Activated T-helper 1 cell treated with anti-CD3 and anti-CD28 coated beads, Interleukin-12 subunit alpha, Interleukin-12 subunit beta, Interleukin-2, Interleukin-4 antibody, amounts not matched to agents 30 ng/mL and 10 ng/mL and 1 ng/mL, durations not matched to agents 14 hours and 24 hours and 36 hours (primary cell): ENCODE data around the gene C1RL. TPM values are rescaled to one million over a fixed set of nuclear protein-coding genes. Genes with fewer than 3 reads are reported as not detected.

Experiments used
- DNase-seq: peaks from one replicate; pipeline ENCODE4 v3.0.0; 2021; ENCODE audit warnings: low spot score
- H3K27ac Mint-ChIP-seq: one replicate; pipeline ENCODE4 v1.8.0; 2021; ENCODE audit warnings: mild to moderate bottlenecking, mixed read lengths
- H3K27me3 Mint-ChIP-seq: one replicate; pipeline ENCODE4 v1.8.0; 2022; ENCODE audit warnings: mild to moderate bottlenecking, moderate library complexity, mixed read lengths; ENCODE audit not compliant: insufficient read depth
- H3K36me3 Mint-ChIP-seq: one replicate; pipeline ENCODE4 v1.8.0; 2021; ENCODE audit warnings: low read depth, mixed read lengths
- H3K4me1 Mint-ChIP-seq: one replicate; pipeline ENCODE4 v1.8.0; 2021; ENCODE audit warnings: low read depth, mixed read lengths
- H3K4me3 Mint-ChIP-seq: one replicate; pipeline ENCODE4 v1.8.0; 2021; ENCODE audit warnings: mild to moderate bottlenecking, moderate library complexity, mixed read lengths
- H3K9me3 Mint-ChIP-seq: one replicate; pipeline ENCODE4 v1.8.0; 2021; ENCODE audit warnings: mixed read lengths
- intact Hi-C: fragments of 100-400 bp; cut with micrococcal nuclease; formaldehyde crosslinking; loops from one replicate; pipeline ENCODE4 v1.15.1; 2024
- total RNA-seq: library from RNA; stranded (reverse); gene quantifications from 2 replicates; pipeline ENCODE4 v1.2.3, GENCODE V29; 2022

C1RL gene
- total RNA-seq = 21.5 and 21.8 TPM in 2 replicates

- peak within 1 kb of the TSS; percentile 94 for H3K4me3 Mint-ChIP-seq
- H3K27me3 Mint-ChIP-seq = no peaks in the 10 kb centered on the region
- intact Hi-C loops = loop anchor here (1.0 to 5.0 kb wide), 9 partner anchors 17 to 257 kb away; partner anchors contain the start of genes C12orf57, C1R, CDCA3 and CLSTN3
- peaks cover 15% of the 10 kb centered on the region for H3K9me3 Mint-ChIP-seq
- H3K4me1 Mint-ChIP-seq = peaks cover 55% of the 10 kb centered on the region
- H3K27ac Mint-ChIP-seq = peak within 1 kb of the TSS; percentile 91
- peaks cover 22% of the 10 kb centered on the region for H3K36me3 Mint-ChIP-seq
- DNase-seq = peak; percentile 71
Measured at GRCh38 chr12:7108796-7109571, at the start of gene C1RL. C1RL (minus strand) TSS chr12:7109214; CDS start chr12:7109180, 34 bp downstream.

- intact Hi-C loops = no loop called here
- H3K9me3 Mint-ChIP-seq = no peaks in the 10 kb centered on the region
- peaks cover 5% of the 10 kb centered on the region for H3K27me3 Mint-ChIP-seq
- H3K36me3 Mint-ChIP-seq = peaks cover 15% of the 10 kb centered on the region
- no peaks in the 10 kb centered on the region for H3K4me1 Mint-ChIP-seq
- no peak for DNase-seq
- no peak overlapping the region for H3K4me3 Mint-ChIP-seq
- H3K27ac Mint-ChIP-seq = no peak overlapping the region
Measured at GRCh38 chr12:7157391-7157790, 48.4 kb upstream of the C1RL start.

GRCh38 chr12:7156259-7157197 lies 47.5 kb upstream of the C1RL start:
- H3K36me3 Mint-ChIP-seq = peaks cover 15% of the 10 kb centered on the region
- H3K9me3 Mint-ChIP-seq = no peaks in the 10 kb centered on the region
- no peaks in the 10 kb centered on the region for H3K27me3 Mint-ChIP-seq
- no peaks in the 10 kb centered on the region for H3K4me1 Mint-ChIP-seq
- DNase-seq = no peak
- H3K27ac Mint-ChIP-seq = no peak overlapping the region
- intact Hi-C loops = no loop called here
- H3K4me3 Mint-ChIP-seq = no peak overlapping the region

GRCh38 chr12:7155471-7156034 lies 46.5 kb upstream of the C1RL start:
- H3K9me3 Mint-ChIP-seq = no peaks in the 10 kb centered on the region
- H3K4me3 Mint-ChIP-seq = no peak overlapping the region
- peaks cover 18% of the 10 kb centered on the region for H3K36me3 Mint-ChIP-seq
- DNase-seq = no peak
- H3K4me1 Mint-ChIP-seq = no peaks in the 10 kb centered on the region
- intact Hi-C loops = no loop called here
- H3K27me3 Mint-ChIP-seq = no peaks in the 10 kb centered on the region
- no peak overlapping the region for H3K27ac Mint-ChIP-seq

GRCh38 chr12:7154901-7155470 lies 46.0 kb upstream of the C1RL start:
- peaks cover 1% of the 10 kb centered on the region for H3K4me1 Mint-ChIP-seq
- H3K27me3 Mint-ChIP-seq = no peaks in the 10 kb centered on the region
- intact Hi-C loops = no loop called here
- no peak for DNase-seq
- H3K36me3 Mint-ChIP-seq = peaks cover 20% of the 10 kb centered on the region
- H3K27ac Mint-ChIP-seq = no peak overlapping the region
- H3K9me3 Mint-ChIP-seq = no peaks in the 10 kb centered on the region
- H3K4me3 Mint-ChIP-seq = no peak overlapping the region

- H3K36me3 Mint-ChIP-seq = peaks cover 24% of the 10 kb centered on the region
- peaks cover 5% of the 10 kb centered on the region for H3K4me1 Mint-ChIP-seq
Measured at GRCh38 chr12:7154042-7154441, 45.0 kb upstream of the C1RL start.

GRCh38 chr12:7152818-7153217 lies 43.8 kb upstream of the C1RL start:
- DNase-seq = no peak
- intact Hi-C loops = no loop called here
- Mint-ChIP-seq H3K4me1 (peaks cover 5% of the 10 kb centered on the region), H3K4me3 (no peak overlapping the region), H3K27ac (no peak overlapping the region), H3K9me3 (no peaks in the 10 kb centered on the region), H3K27me3 (no peaks in the 10 kb centered on the region), H3K36me3 (peaks cover 32% of the 10 kb centered on the region)

More at GRCh38 chr12:7154042-7154441, 45.0 kb upstream of the C1RL start:
- no peak overlapping the region for H3K4me3 Mint-ChIP-seq
- no peaks in the 10 kb centered on the region for H3K9me3 Mint-ChIP-seq
- H3K27ac Mint-ChIP-seq = no peak overlapping the region
- intact Hi-C loops = no loop called here
- no peak for DNase-seq
- no peaks in the 10 kb centered on the region for H3K27me3 Mint-ChIP-seq

GRCh38 chr12:7151532-7151931 lies 42.5 kb upstream of the C1RL start:
- H3K36me3 Mint-ChIP-seq = peaks cover 34% of the 10 kb centered on the region

GRCh38 chr12:7150841-7151240 lies 41.8 kb upstream of the C1RL start:
- no peaks in the 10 kb centered on the region for H3K9me3 Mint-ChIP-seq
- no peak for DNase-seq
- peaks cover 5% of the 10 kb centered on the region for H3K4me1 Mint-ChIP-seq
- no peak overlapping the region for H3K4me3 Mint-ChIP-seq
- H3K36me3 Mint-ChIP-seq = peaks cover 38% of the 10 kb centered on the region
- no peak overlapping the region for H3K27ac Mint-ChIP-seq
- intact Hi-C loops = no loop called here
- H3K27me3 Mint-ChIP-seq = no peaks in the 10 kb centered on the region

More at GRCh38 chr12:7151532-7151931, 42.5 kb upstream of the C1RL start:
- intact Hi-C loops = no loop called here
- no peak for DNase-seq
- H3K27ac Mint-ChIP-seq = no peak overlapping the region
- H3K27me3 Mint-ChIP-seq = no peaks in the 10 kb centered on the region
- no peak overlapping the region for H3K4me3 Mint-ChIP-seq
- peaks cover 5% of the 10 kb centered on the region for H3K4me1 Mint-ChIP-seq
- no peaks in the 10 kb centered on the region for H3K9me3 Mint-ChIP-seq

- Mint-ChIP-seq H3K4me1 (peaks cover 5% of the 10 kb centered on the region), H3K27me3 (no peaks in the 10 kb centered on the region), H3K36me3 (peaks cover 41% of the 10 kb centered on the region), H3K27ac (no peak overlapping the region), H3K4me3 (no peak overlapping the region), H3K9me3 (no peaks in the 10 kb centered on the region)
- no peak for DNase-seq
- intact Hi-C loops = no loop called here
Measured at GRCh38 chr12:7150356-7150755, 41.3 kb upstream of the C1RL start.

GRCh38 chr12:7146906-7147305 lies 37.9 kb upstream of the C1RL start:
- Mint-ChIP-seq H3K27me3 (no peaks in the 10 kb centered on the region), H3K27ac (no peak overlapping the region), H3K4me1 (peaks cover 5% of the 10 kb centered on the region), H3K36me3 (peaks cover 43% of the 10 kb centered on the region), H3K9me3 (no peaks in the 10 kb centered on the region), H3K4me3 (no peak overlapping the region)
- intact Hi-C loops = no loop called here
- DNase-seq = no peak

GRCh38 chr12:7146228-7146627 lies 37.2 kb upstream of the C1RL start:
- Mint-ChIP-seq H3K9me3 (no peaks in the 10 kb centered on the region), H3K4me3 (no peak overlapping the region), H3K27me3 (no peaks in the 10 kb centered on the region), H3K4me1 (peaks cover 5% of the 10 kb centered on the region), H3K27ac (no peak overlapping the region), H3K36me3 (peaks cover 49% of the 10 kb centered on the region)
- intact Hi-C loops = no loop called here
- DNase-seq = no peak
